HPDE6-E6E7 (cell line): Measurements from ENCODE around the gene CSMD2.

ENCODE experiments used
- DNase-seq: peaks from one replicate; pipeline ENCODE4 v3.0.0; 2011; ENCODE audit warnings: missing footprints; ENCODE audit errors: extremely low spot score

The CSMD2 gene

DNA sequence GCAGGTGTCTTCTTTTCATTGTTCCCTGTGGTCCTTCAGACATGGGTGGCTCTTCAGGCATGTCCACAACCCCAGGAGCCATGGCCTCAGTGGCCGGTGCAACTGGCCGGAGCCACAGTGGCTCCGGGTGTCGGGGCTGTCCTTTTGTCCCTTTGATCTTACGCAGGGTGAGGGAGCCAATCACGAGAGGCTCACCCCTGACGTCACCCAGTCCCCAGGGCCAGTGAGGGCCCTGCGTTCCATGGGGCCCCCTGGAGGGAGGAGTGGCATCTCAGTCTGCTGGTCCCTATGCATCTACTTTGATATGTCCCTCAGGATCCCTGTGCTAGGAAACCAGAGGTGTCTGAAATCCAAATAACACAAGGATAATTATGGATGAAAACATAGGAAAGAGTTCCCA lies 663.3 kb downstream of the CSMD2 start:
- DNase-seq: no peak

DNA sequence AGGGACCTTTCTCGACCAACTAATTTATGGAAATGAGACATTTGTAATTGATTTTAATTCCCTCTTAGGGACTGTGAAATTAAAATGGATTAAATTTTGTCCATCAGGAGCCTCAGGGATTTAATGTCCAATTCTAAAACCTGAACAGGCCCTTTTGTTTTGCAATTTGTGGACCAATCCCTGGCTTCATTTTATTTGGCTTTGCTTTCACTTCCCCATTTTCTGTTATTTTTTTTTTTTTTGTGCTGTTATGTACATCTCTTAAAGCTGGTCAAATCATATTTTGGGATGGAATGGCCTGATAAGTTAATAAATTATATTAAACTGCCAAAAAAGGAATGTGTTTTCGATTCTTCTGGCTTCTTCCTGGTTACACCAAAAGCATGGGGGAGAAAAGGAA lies 663.7 kb downstream of the CSMD2 start:
- DNase-seq: no peak

- DNase-seq: no peak
Observed at GRCh38 chr1:33500547-33500946, 664.5 kb downstream of the CSMD2 start.

DNA sequence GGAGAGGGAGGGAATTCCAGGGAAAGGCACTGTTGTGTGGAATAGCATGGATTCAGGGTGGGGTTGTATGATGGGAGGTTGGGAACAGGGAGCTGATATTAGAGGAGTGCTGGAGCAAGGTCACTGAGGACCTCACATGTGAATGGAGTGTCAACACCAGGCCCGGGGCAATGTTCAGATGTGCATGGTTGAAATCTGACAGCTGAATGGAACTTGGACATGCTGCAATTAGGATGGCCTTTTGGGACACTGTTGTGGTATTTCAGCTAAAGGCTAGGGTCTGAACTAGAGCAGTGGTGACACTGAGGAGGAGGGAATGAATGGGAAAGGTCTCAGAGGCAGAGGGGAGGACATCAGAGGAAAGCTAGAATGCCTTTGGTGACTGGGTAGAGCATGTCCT lies 667.6 kb downstream of the CSMD2 start:
- DNase-seq: no peak

- DNase-seq: no peak
Observed at GRCh38 chr1:33494929-33495328, 670.1 kb downstream of the CSMD2 start.

DNA sequence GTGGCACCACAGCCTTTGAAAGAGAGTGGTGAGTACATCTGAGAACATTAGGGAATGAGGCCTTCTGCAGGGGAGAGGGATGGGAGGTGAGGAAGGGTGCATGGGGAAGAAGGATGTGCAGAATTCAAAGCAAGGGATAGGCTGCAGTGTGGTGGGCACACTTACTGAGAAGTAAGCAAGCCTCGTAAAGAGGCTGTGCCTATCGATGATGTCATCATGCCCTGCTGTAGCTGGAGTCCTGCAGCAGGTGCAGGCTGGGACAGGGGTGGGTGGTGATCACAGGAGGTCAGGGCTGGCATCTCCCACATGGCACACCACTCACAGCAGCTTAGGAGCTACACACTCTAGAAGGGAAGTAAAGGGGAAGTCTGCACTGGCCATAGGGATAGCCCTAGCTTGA lies 676.4 kb downstream of the CSMD2 start:
- DNase-seq: no peak

DNA sequence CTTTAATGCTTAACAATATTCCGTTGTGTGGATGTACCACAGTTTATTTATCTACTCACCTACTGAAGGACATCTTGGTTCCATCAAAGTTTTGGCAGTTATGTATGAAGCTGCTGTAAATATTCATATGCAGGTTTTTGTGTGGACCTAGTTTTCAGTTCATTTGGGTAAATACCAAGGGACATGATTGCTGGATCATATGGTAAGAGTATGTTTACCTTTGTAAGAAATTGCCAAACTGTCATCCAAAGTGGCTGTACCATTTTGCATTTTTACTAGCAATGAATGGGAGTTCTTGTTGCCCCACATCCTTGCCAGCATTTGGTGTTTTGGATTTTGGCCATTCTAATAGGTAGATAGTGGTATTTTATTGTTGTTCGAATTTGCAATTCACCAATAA lies 682.6 kb downstream of the CSMD2 start:
- DNase-seq: no peak

DNA sequence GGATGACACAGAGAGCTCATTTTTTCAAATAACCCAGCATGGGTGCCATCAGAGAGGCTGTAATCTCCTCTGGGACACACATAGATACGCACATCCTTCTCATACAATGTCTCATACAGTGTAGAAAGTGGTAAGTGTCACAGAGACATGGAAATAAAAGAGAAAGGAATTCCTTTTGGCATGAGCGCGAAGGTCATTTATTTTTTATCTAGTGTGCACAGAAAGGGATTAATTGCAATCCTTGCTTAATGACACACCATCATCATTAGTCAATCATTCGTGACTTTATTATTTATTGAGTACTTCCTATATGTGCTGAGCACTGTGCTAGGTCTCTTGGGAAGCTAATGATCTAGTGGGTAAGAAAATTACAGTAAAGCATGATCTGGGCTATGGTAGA lies 687.6 kb downstream of the CSMD2 start:
- no peak for DNase-seq

DNA sequence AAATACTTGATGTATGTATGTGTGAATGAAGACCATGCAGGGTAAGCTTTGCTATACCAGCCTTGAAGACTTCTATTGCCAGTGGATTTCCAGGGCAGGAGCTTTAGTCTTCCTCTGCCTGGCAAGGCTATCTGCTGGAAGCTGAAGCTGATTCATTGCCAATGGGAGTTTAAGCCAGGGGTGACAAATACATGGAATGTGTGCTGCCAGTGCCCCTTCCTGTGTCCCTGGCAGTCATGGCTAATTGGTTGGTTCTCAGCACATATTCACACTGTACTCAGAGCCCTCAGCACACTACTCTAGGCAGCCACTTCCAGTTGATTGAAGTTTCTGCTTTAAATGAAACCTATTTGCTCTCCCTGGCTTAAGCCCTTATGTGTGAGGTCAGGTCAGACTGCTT lies 691.1 kb downstream of the CSMD2 start:
- no peak for DNase-seq

GRCh38 chr1:33472269-33472980 lies 692.6 kb downstream of the CSMD2 start, which contains the start of gene ZSCAN20:
ZSCAN20 (plus strand) TSS chr1:33472645; CDS start chr1:33479289, 6,644 bp downstream.
- DNase-seq: peak; percentile 92

GRCh38 chr1:33471416-33471815 lies 693.6 kb downstream of the CSMD2 start:
- DNase-seq: no peak

DNA sequence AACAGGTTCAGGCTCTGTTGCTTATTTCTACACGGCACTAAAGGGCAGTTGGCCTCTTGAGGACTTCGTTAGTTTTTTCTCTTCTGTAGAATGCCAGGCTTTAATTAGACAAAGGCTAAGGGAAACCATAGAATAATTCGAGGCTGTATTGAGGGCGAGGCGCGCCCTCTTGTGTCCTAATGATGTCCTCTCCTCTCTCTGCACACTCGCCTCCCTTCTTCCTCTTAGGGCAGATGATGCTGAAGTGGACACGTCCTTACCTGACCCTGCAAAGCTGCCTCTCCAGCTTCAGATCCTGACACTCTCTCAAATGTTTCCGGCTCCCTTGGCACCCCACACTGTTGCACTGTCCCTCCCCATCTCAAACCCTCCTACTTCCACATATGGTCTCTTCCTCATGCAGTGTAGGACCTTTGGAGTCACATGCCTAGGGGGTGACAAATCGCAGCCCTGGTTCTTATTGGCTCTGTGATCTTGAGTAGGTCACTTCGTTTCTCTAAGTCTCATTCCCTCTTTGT lies 694.5 kb downstream of the CSMD2 start:
- DNase-seq: peak; percentile 84

DNA sequence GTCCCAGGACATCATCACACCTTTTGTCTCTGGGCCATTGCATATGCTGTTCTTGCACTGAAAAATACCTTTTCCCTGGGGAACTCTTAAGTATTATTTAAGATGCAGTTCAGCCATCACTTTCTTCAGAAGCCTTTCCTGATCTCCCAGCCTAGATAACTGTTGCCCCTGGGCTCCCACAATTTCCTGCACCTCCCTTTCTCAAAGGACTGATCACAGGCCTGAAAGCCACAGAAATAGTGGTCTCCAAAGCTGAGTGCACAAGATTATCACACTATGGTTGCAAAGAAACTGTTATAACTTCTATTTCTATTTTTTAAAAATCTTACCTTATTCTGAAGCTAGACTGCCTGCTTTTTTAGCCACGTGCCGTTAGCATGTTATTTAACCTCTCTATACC lies 695.3 kb downstream of the CSMD2 start:
- DNase-seq: no peak

- no peak for DNase-seq
Observed at GRCh38 chr1:33468967-33469366, 696.1 kb downstream of the CSMD2 start.

DNA sequence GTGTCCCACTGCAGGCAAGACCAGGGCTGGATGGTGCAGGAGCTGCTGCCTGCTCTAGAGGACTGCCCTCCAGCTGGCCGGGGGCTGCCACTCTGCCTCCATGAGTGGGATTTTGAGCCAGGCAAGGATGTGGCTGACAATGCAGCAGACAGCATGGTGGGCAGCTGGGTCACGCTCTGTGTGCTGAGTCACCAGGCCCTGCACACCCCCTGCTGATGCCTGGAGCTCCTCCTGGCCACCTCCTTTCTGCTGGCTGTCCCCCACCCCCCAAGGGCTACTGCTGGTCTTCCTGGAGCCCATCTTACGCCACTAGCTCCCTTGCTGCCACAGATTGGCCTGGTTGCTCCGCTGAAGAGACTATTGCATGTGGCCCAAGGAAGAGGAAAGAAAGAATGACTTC lies 696.5 kb downstream of the CSMD2 start:
- DNase-seq: no peak

- no peak for DNase-seq
Observed at GRCh38 chr1:33468011-33468410, 697.0 kb downstream of the CSMD2 start.

- no peak for DNase-seq
Observed at GRCh38 chr1:33466159-33466558, 698.9 kb downstream of the CSMD2 start.

DNA sequence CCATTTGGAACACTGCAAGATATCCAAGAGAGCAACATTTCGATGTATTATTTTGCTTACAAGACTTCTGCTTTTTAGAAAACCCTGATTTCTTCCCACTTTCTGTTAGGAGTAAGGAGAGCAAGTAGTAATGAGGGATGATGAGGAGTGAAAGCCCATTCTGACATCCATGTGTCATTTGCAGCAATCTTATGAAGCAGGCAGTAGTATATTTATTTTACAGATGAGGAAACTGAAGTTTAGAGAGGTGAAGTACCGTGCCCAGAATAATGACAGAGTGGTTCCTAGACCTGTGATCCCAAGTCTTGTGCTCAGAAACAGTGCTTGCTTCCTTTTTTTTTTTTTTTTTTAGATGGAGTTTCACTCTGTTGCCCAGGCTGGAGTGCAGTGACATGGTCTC lies 699.7 kb downstream of the CSMD2 start:
- DNase-seq: no peak

DNA sequence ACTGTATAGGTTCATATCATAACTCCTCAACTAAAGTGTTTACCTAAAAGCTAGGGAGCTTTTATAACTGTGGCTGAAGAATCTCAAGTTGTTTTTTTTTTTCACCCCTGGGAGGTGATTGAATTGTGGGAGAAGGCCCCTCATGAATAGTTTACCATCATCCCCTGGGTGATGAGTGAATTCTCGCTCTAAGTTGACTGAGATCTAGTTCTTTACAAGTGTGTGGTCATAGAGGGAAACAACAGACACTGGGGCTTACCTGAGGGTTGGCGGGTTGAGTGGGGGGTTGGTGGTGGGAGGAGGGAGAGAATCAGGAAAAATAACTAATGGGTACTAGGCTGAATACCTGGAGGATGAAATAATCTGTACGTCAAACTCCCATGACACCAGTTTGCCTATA lies 700.5 kb downstream of the CSMD2 start:
- no peak for DNase-seq
